Activated T-helper 2 cell treated with anti-CD3 and anti-CD28 coated beads, Interferon-gamma antibody, Interleukin-2, Interleukin-4, amounts not matched to agents 10 μg/mL and 5 μg/mL and 100 μg/mL, durations not matched to agents 14 hours and 24 hours and 36 hours (primary cell): ENCODE results near the gene PALD1. TPM values are rescaled to one million over a fixed set of nuclear protein-coding genes. Genes with fewer than 3 reads are reported as not detected.

Experiments used
- DNase-seq: peaks from one replicate; pipeline ENCODE4 v3.0.0; 2021; ENCODE audit warnings: low spot score
- H3K27ac Mint-ChIP-seq: one replicate; pipeline ENCODE4 v1.8.0; 2021; ENCODE audit warnings: mixed read lengths
- H3K27me3 Mint-ChIP-seq: one replicate; pipeline ENCODE4 v1.8.0; 2021; ENCODE audit warnings: low read depth, mixed read lengths
- H3K36me3 Mint-ChIP-seq: one replicate; pipeline ENCODE4 v1.8.0; 2021; ENCODE audit warnings: low read depth, mixed read lengths
- H3K4me1 Mint-ChIP-seq: one replicate; pipeline ENCODE4 v1.8.0; 2021; ENCODE audit warnings: low read depth, mixed read lengths
- H3K4me3 Mint-ChIP-seq: one replicate; pipeline ENCODE4 v1.8.0; 2021; ENCODE audit warnings: low read depth, mild to moderate bottlenecking, moderate library complexity, mixed read lengths
- H3K9me3 Mint-ChIP-seq: one replicate; pipeline ENCODE4 v1.8.0; 2021; ENCODE audit warnings: mixed read lengths
- intact Hi-C: fragments of 100-400 bp; cut with micrococcal nuclease; formaldehyde crosslinking; loops from one replicate; pipeline ENCODE4 v1.15.1; 2023
- total RNA-seq: library from RNA; stranded (reverse); gene quantifications from 2 replicates; pipeline ENCODE4 v1.2.3, GENCODE V29; 2022

PALD1 gene
- total RNA-seq, 1 donor from 2014 or later, result 2.3 TPM

DNA sequence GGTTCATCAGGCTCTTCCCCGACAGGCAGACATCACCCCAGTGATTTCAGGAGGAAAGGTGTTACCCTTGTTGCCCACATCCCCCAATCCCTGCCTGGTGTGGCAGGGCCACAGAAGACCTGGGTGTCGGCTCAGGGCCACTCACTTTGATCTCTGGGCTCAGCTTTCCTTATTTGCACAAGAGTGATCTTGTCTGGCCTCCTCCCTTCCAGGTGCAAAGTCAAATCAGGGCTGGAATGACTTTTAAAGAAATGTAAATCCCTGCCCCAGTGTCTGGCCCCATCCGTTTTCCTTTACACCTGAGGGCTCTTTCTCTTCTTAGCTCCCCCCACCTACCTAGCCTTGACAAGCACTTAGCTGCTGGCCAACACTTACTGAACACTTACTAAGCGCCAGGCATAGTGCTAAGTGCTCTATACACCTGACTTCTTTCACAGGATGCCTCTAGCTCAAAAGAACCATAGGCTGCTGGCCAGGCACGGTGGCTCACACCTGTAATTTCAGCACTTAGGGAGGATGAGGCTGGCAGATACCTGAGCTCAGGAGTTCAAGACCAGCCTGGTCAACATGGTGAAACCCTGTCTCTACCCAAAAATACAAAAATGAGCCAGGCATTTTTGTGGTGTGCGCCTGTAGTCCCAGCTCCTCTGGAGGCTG lies 36.1 kb upstream of the PALD1 start:
- intact Hi-C loops, result no loop called here
- H3K4me1 Mint-ChIP-seq, result peaks cover 4% of the 10 kb centered on the region

GRCh38 chr10:70444744-70445143 lies 33.8 kb upstream of the PALD1 start:
- no peak overlapping the region for H3K4me3 Mint-ChIP-seq
- no peaks in the 10 kb centered on the region for H3K9me3 Mint-ChIP-seq
- intact Hi-C loops, result no loop called here

More for the DNA sequence above, 36.1 kb upstream of the PALD1 start:
- DNase-seq, result no peak
- H3K27me3 Mint-ChIP-seq, result peaks cover 60% of the 10 kb centered on the region
- peak overlapping the region; percentile 30 for H3K4me3 Mint-ChIP-seq
- no peak overlapping the region for H3K27ac Mint-ChIP-seq
- H3K9me3 Mint-ChIP-seq, result no peaks in the 10 kb centered on the region
- H3K36me3 Mint-ChIP-seq, result no peaks in the 10 kb centered on the region

GRCh38 chr10:70445718-70446657 lies 32.6 kb upstream of the PALD1 start:
- intact Hi-C loops, result no loop called here
- Mint-ChIP-seq H3K4me1 (peaks cover under 1% of the 10 kb centered on the region), H3K4me3 (no peak overlapping the region), H3K27ac (no peak overlapping the region), H3K27me3 (peaks cover 39% of the 10 kb centered on the region), H3K9me3 (no peaks in the 10 kb centered on the region), H3K36me3 (no peaks in the 10 kb centered on the region)
- no peak for DNase-seq

More at GRCh38 chr10:70444744-70445143, 33.8 kb upstream of the PALD1 start:
- DNase-seq, result no peak
- Mint-ChIP-seq H3K27me3 (peaks cover 48% of the 10 kb centered on the region), H3K36me3 (no peaks in the 10 kb centered on the region), H3K27ac (no peak overlapping the region), H3K4me1 (peaks cover 4% of the 10 kb centered on the region)

- intact Hi-C loops, result no loop called here
- no peak overlapping the region for H3K27ac Mint-ChIP-seq
- DNase-seq, result no peak
- H3K4me3 Mint-ChIP-seq, result no peak overlapping the region
- peaks cover 22% of the 10 kb centered on the region for H3K27me3 Mint-ChIP-seq
- no peaks in the 10 kb centered on the region for H3K9me3 Mint-ChIP-seq
- H3K36me3 Mint-ChIP-seq, result no peaks in the 10 kb centered on the region
- H3K4me1 Mint-ChIP-seq, result no peaks in the 10 kb centered on the region
These were observed 30.3 kb upstream of the PALD1 start for GRCh38 chr10:70448236-70448635.

GRCh38 chr10:70455213-70455630 lies 23.3 kb upstream of the PALD1 start:
- intact Hi-C loops, result no loop called here
- Mint-ChIP-seq H3K9me3 (no peaks in the 10 kb centered on the region), H3K27me3 (peaks cover 40% of the 10 kb centered on the region), H3K4me3 (no peak overlapping the region), H3K36me3 (no peaks in the 10 kb centered on the region), H3K4me1 (no peaks in the 10 kb centered on the region), H3K27ac (no peak overlapping the region)
- DNase-seq, result no peak

DNA sequence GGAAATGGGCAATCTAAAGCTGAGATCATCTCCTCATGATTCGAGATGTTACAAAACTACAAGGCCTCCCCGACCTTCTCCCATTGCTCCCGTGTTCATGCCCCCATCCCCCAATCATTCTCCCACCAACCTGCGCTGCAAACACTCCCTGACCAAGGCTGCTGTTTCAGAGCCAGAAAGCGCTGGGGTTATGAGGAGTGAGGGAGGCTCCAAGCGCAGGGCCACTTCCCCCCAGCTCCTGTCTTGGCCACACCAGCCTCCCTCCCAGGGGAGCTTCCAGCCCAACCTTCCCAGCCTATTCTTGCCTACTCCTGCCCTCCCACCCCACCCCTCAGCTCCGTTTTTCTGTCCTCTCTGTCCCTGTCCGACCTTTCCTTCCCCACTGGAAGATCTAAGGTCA lies 22.4 kb upstream of the PALD1 start:
- no peaks in the 10 kb centered on the region for H3K4me1 Mint-ChIP-seq
- H3K9me3 Mint-ChIP-seq, result no peaks in the 10 kb centered on the region
- peaks cover 47% of the 10 kb centered on the region for H3K27me3 Mint-ChIP-seq
- H3K36me3 Mint-ChIP-seq, result no peaks in the 10 kb centered on the region
- no peak overlapping the region for H3K27ac Mint-ChIP-seq
- DNase-seq, result no peak
- H3K4me3 Mint-ChIP-seq, result no peak overlapping the region
- intact Hi-C loops, result no loop called here

DNA sequence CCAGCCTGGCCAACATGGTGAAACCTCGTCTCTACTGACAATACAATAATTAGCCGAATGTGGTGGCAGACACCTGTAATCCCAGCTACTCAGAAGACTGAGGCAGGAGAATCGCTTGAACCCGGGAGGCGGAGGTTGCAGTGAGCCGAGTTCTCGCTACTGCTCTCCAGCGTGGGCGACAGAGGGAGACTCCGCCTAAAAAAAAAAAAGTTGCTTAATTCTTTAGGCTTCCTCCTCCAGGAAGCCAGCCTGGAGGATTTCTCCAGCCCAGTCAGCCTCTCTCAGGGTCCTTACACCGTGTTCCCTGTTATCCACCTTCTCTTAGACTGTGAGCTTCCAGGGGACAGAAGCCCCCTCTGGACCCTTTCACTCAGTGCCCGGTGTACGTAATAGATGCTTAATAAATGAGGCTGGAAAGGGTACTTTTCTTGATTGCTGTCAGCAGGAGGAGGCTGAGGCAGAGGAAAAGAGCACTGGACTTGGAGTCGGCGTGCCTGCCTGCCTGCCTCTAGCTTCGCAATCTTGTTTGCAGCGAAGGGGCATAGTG lies 20.7 kb upstream of the PALD1 start:
- no peaks in the 10 kb centered on the region for H3K9me3 Mint-ChIP-seq
- no peaks in the 10 kb centered on the region for H3K4me1 Mint-ChIP-seq
- intact Hi-C loops, result no loop called here
- H3K27me3 Mint-ChIP-seq, result peaks cover 49% of the 10 kb centered on the region
- no peak for DNase-seq
- no peak overlapping the region for H3K4me3 Mint-ChIP-seq
- H3K36me3 Mint-ChIP-seq, result no peaks in the 10 kb centered on the region
- H3K27ac Mint-ChIP-seq, result no peak overlapping the region

GRCh38 chr10:70458329-70459060 lies 20.1 kb upstream of the PALD1 start:
- H3K36me3 Mint-ChIP-seq, result no peaks in the 10 kb centered on the region
- H3K27ac Mint-ChIP-seq, result no peak overlapping the region
- peaks cover 49% of the 10 kb centered on the region for H3K27me3 Mint-ChIP-seq
- intact Hi-C loops, result no loop called here
- H3K4me3 Mint-ChIP-seq, result no peak overlapping the region
- no peaks in the 10 kb centered on the region for H3K4me1 Mint-ChIP-seq
- H3K9me3 Mint-ChIP-seq, result no peaks in the 10 kb centered on the region
- no peak for DNase-seq

DNA sequence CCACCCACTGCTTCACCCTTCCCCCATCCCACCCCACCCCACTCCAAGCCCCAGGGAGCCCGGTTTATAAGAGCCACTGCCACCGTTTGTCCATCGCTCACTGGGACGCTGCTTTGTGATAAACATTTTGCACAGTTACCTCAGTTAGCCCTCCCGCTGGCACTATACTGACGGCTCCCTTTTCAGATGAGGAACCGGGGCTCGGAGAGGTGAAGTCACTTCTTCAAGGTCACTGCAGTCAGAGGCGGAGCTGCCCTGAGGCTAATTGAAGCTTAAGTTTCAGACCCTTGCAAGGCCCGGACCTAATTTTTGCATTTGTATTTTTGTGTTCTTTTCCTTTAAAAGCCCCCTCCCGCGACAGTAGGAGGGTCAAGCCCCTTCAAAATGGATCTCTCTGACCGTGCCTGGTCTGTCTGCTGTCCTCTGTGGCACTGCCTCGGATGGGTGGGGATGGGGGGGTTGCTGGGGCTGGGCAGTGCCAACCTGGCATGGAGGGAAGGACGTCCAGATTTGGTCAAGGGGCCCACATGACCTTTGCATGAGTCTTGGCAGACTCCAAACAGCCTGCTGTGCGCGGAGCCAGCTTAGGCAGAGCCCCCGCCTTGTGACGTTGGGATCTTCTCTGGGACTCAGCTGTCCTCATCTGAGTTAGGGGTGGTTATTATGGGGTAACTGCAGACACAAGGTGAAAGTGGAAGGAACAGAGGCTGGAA lies 19.4 kb upstream of the PALD1 start:
- Mint-ChIP-seq H3K4me1 (no peaks in the 10 kb centered on the region), H3K27ac (no peak overlapping the region), H3K9me3 (no peaks in the 10 kb centered on the region), H3K4me3 (no peak overlapping the region), H3K36me3 (no peaks in the 10 kb centered on the region), H3K27me3 (peaks cover 47% of the 10 kb centered on the region)
- DNase-seq, result no peak
- intact Hi-C loops, result no loop called here

DNA sequence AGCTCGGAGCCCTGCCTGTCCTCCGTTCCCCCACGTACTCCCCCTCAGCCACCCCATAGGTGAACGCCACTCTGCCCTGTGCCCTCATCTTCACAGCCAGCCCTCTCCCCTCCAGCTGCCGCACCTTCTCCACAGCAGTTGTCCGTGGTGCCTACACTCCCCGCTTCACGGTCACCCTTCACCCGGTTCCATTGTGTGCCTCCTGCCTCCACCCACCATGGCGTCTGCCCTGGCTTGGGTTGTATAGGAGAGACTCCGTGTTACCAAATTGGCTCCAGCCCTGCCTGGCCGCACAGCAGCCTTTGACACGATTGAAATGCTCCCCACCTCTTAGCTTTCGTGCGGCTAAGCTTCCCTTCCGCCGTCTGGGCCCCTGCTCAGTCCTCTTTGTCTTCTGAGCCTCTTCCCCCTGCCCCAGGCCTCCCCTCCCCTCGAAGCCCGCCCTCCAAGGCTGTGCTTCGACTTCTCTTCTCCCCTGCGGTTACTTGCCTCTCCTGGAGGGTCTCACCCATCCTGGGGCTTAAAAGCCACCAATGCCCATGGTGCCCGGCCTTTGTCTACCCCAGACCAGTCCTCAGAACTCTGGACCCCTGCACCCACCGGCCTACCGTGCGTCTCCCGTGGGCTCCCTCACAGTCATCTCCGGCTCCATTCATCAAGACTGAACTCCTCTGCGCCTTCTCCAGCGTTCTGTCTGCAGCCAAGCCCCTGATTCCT lies 18.6 kb upstream of the PALD1 start:
- Mint-ChIP-seq H3K9me3 (no peaks in the 10 kb centered on the region), H3K36me3 (no peaks in the 10 kb centered on the region), H3K4me1 (no peaks in the 10 kb centered on the region), H3K27me3 (peaks cover 47% of the 10 kb centered on the region), H3K27ac (no peak overlapping the region), H3K4me3 (no peak overlapping the region)
- intact Hi-C loops, result loop anchor here (10.0 kb wide), 1 partner anchor 295 kb away; no protein-coding TSS in a partner anchor
- DNase-seq, result no peak

DNA sequence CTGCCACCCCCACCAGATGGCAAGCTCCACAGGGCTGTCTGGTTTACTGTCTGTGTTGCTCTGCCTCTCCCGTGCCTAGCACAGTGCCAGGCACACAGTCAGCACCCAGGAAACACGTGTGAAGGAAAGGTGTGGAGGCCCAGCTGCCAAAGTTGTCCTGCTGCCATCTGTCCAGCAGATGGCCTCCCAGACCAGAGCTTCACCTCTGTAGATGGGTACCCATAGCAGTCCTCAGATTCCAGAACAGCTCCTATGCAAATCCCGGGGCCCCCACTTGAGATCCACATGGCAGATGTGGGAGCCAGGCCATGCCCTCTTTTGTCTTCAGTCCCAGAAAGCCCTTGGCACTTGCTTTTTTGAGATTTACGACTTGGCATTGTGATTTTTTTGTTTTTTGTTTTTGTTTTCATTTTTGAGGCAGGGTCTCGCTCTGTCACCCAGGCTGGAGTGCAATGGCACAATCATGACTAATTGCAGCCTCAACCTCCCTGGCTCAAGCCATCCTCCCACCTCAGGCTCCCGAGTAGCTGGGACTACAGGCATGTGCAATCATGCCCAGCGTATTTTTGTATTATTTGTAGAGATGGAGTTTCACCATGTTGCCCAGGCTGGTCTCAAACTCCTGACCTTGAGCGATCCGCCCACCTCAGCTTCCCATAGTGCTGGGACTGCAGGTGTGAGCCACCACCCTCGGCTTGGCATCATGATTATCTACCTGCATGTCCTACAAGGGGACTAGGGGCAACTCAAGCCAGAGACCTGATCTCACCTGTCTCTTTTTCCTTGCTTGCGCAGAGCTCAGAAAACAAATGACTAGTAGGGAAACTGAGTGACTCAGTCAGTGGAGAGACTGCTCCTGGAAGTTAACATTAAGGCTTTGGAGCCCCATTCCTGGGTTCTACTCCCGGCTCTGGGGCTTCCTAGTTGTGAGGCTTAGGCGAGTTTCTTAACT lies 16.9 kb upstream of the PALD1 start:
- Mint-ChIP-seq H3K27ac (no peak overlapping the region), H3K4me1 (no peaks in the 10 kb centered on the region), H3K36me3 (no peaks in the 10 kb centered on the region), H3K9me3 (no peaks in the 10 kb centered on the region), H3K4me3 (no peak overlapping the region), H3K27me3 (peaks cover 38% of the 10 kb centered on the region)
- DNase-seq, result no peak
- intact Hi-C loops, result loop anchor here (1.0 to 10.0 kb wide), 2 partner anchors 79 to 293 kb away; no protein-coding TSS in a partner anchor
